Endothelial cell of umbilical vein (primary cell): Measurements from ENCODE around the gene NWD2. TPM values are rescaled to one million over a fixed set of nuclear protein-coding genes. Genes with fewer than 3 reads are reported as not detected.

Source experiments
- BruUV-seq: library from RNA; stranded (reverse); fragments of 400-500 nt; replicated peaks from 2 replicates; lab custom pipeline; 2021; lab: Mats Ljungman, UMichigan
- CTCF ChIA-PET: fragments of 300-600, 350-600 bp; sonication (Branson Sonifier 250); formaldehyde crosslinking; loops from one replicate; lab custom pipeline; 2021; ENCODE audit warnings: antibody characterized with exemption, inconsistent platforms; lab: Charles Lee
- POLR2A ChIA-PET: fragments of 300-600, 350-600 bp; sonication (Branson Sonifier 250); formaldehyde crosslinking; loops from one replicate; lab custom pipeline; 2021; ENCODE audit warnings: antibody characterized with exemption, inconsistent platforms; lab: Charles Lee
- DNase-seq: peaks from one replicate; pipeline ENCODE4 v3.0.0-alpha.2; 2011; ENCODE audit warnings: low read depth, low spot score
- FAIRE-seq: peaks from 2 replicates; lab custom pipeline; 2011; peaks lifted over from hg19 to GRCh38; lab: Jason Lieb, UNC
- H2AFZ ChIP-seq: 2 replicates; pipeline ENCODE4 v1.6.0; 2012; ENCODE audit warnings: low read depth, low read length, control low read depth, inconsistent platforms
- H3K27ac ChIP-seq: 2 replicates; pipeline ENCODE4 v1.5.1; 2011; ENCODE audit warnings: low read depth, mild to moderate bottlenecking, control low read depth, low read length, moderate library complexity; ENCODE audit not compliant: insufficient read depth
- H3K27me3 ChIP-seq, 2 experiments: 2 replicates each; pipeline versions ENCODE4 v1.6.0 to v1.6.1; 2011; ENCODE audit warnings: low read length in 2 of 2, mixed read lengths in 1 of 2; ENCODE audit not compliant: control insufficient read depth in 2 of 2, insufficient read depth in 2 of 2
- H3K36me3 ChIP-seq, 2 experiments: 2 replicates in 1 of 2; 3 replicates in 1 of 2; pipeline ENCODE4 v1.5.1; 2011; ENCODE audit warnings: low read length in 2 of 2, mild to moderate bottlenecking in 1 of 2, moderate library complexity in 1 of 2; ENCODE audit not compliant: control insufficient read depth in 2 of 2, insufficient read depth in 2 of 2; ENCODE audit errors: extremely low read depth in 1 of 2
- H3K4me1 ChIP-seq: 3 replicates; pipeline ENCODE4 v1.5.1; 2011; ENCODE audit warnings: mild to moderate bottlenecking, low read length; ENCODE audit not compliant: control insufficient read depth, insufficient read depth; ENCODE audit errors: extremely low read depth
- H3K4me2 ChIP-seq: 2 replicates; pipeline ENCODE4 v1.6.1; 2011; ENCODE audit warnings: low read length, control low read depth, mixed read lengths; ENCODE audit not compliant: insufficient read depth
- H3K4me3 ChIP-seq, 3 experiments: fragments of 200-600 bp in 1 of 3; sonication (generic), shearing (Covaris generic) in 1 of 3; replicated peaks in 1 of 3; 2 replicates each; pipeline ENCODE4 v1.5.1; 2011 to 2016; ENCODE audit warnings: control low read depth in 3 of 3, low read length in 3 of 3, mild to moderate bottlenecking in 2 of 3, inconsistent platforms in 1 of 3, low read depth in 1 of 3, moderate library complexity in 1 of 3; ENCODE audit not compliant: insufficient read depth in 1 of 3
- H3K79me2 ChIP-seq: 2 replicates; pipeline ENCODE4 v1.6.0; 2012; ENCODE audit warnings: low read length, inconsistent platforms; ENCODE audit not compliant: control insufficient read depth, insufficient read depth
- H3K9ac ChIP-seq: replicated peaks from 2 replicates; pipeline ENCODE3; 2011; ENCODE audit warnings: low read length, control low read depth; ENCODE audit not compliant: insufficient read depth; ENCODE audit errors: extremely low read depth
- H3K9me1 ChIP-seq: replicated peaks from 3 replicates; pipeline ENCODE4 v1.6.0; 2011; ENCODE audit warnings: mild to moderate bottlenecking, low read length; ENCODE audit not compliant: control insufficient read depth, insufficient read depth; ENCODE audit errors: extremely low read depth
- H3K9me3 ChIP-seq: replicated peaks from 2 replicates; pipeline ENCODE4 v1.5.1; 2012; ENCODE audit warnings: low read length, inconsistent platforms; ENCODE audit not compliant: control insufficient read depth, insufficient read depth
- H4K20me1 ChIP-seq: replicated peaks from 2 replicates; pipeline ENCODE3; 2011; ENCODE audit warnings: mild to moderate bottlenecking, low read length; ENCODE audit not compliant: control insufficient read depth, insufficient read depth; ENCODE audit errors: extremely low read depth
- CTCF ChIP-seq, 2 donors: IDR thresholded peaks; 1 replicate in 1 of 2; 2 replicates in 1 of 2; pipeline ENCODE4 v1.5.1; 2011; ENCODE audit warnings: low read length in 2 of 2, mild to moderate bottlenecking in 2 of 2, moderate library complexity in 2 of 2, control low read depth in 1 of 2, inconsistent platforms in 1 of 2, low read depth in 1 of 2; ENCODE audit not compliant: insufficient read depth in 1 of 2; ENCODE audit errors: extremely low read depth in 1 of 2
- EZH2 ChIP-seq: IDR thresholded peaks from 2 replicates; pipeline ENCODE4 v1.6.1; 2012; ENCODE audit warnings: borderline replicate concordance, low read depth, mild to moderate bottlenecking, moderate library complexity, low read length, inconsistent platforms; ENCODE audit not compliant: severe bottlenecking
- FOS ChIP-seq: IDR thresholded peaks from 2 replicates; pipeline ENCODE4 v1.6.1; 2011; ENCODE audit warnings: mild to moderate bottlenecking, low read length, moderate library complexity, borderline replicate concordance; ENCODE audit not compliant: insufficient read depth
- GATA2 ChIP-seq: IDR thresholded peaks from 2 replicates; pipeline ENCODE4 v1.7.0; 2011; ENCODE audit warnings: low read depth, mild to moderate bottlenecking, moderate library complexity, mixed read lengths, low read length; ENCODE audit not compliant: insufficient read length, insufficient read depth
- JUN ChIP-seq: IDR thresholded peaks from 2 replicates; pipeline ENCODE4 v1.6.1; 2011; ENCODE audit warnings: borderline replicate concordance, low read depth; ENCODE audit not compliant: insufficient read length, insufficient read depth
- MAX ChIP-seq: IDR thresholded peaks from 2 replicates; pipeline ENCODE4 v1.6.1; 2011; ENCODE audit not compliant: insufficient read depth, insufficient read length
- MYC ChIP-seq: IDR thresholded peaks from one replicate; pipeline ENCODE4 v1.6.1; 2011; ENCODE audit warnings: mild to moderate bottlenecking, low read depth, low read length
- POLR2A ChIP-seq: IDR thresholded peaks from 2 replicates; pipeline ENCODE4 v1.6.1; 2012; ENCODE audit warnings: low read depth, mild to moderate bottlenecking, control low read depth, low read length
- POLR2AphosphoS5 ChIP-seq: IDR thresholded peaks from 2 replicates; pipeline ENCODE4 v1.6.1; 2012; ENCODE audit warnings: low read depth, mild to moderate bottlenecking, control low read depth, low read length, moderate library complexity; ENCODE audit not compliant: insufficient read depth
- dilution Hi-C: fragments of 300-500 bp; cut with MboI; formaldehyde crosslinking; loops from one replicate; pipeline ENCODE4 v1.15.0; 2019; ENCODE audit warnings: low sequenced_read_pairs; ENCODE audit not compliant: extremely low pct_ligation_motif_present
- intact Hi-C: fragments of 100-400 bp; cut with micrococcal nuclease; formaldehyde crosslinking; loops from one replicate; pipeline ENCODE4 v1.10.0; 2022
- polyA plus RNA-seq, 4 experiments: library from polyadenylated mRNA; depleted of rRNA in 3 of 4; stranded (reverse) in 3 of 4; unstranded in 1 of 4; fragments of >200 nt; gene quantifications; 2 replicates each; pipeline versions ENCODE4 v1.2.1 to v1.2.3, GENCODE V29; 2011 to 2012; ENCODE audit warnings: missing spikeins in 1 of 4
- total RNA-seq: library from RNA; stranded (reverse); gene quantifications from 2 replicates; pipeline ENCODE4 v1.2.3, GENCODE V29; 2021

NWD2 gene
- total and polyA plus RNA-seq, 2 donors (not counting 3 experiments of a cell fraction or from before 2014, with no cell fraction given): not detected

DNA sequence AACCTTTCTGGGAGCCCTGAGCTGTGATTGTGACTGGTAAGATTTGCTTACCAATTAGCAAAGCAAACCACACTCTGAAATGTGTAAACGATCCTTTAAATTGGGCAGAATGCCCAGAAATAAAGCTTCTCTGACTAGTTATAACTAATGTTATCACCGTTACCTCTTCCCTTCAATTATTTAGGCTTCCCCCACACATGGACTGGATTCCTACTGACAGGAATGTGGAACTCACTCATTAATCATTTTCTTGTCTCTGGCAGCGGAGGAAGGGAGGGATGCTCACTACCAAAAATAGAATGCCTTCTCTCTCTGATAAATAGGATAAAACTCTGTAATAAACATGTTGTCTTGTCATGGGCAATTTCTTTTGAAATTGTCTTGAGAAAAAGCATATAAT lies 25.3 kb upstream of the NWD2 start:
- Histone ChIP-seq H4K20me1 (no peaks in the 10 kb centered on the region), H3K36me3 (no peaks in the 10 kb centered on the region), H3K79me2 (no peaks in the 10 kb centered on the region), H3K9ac (no peak overlapping the region), H3K27ac (no peak overlapping the region), H3K9me3 (no peaks in the 10 kb centered on the region), H3K4me3 (no peak overlapping the region), H2AFZ (no peak overlapping the region), H3K4me2 (no peak overlapping the region), H3K27me3 (no peaks in the 10 kb centered on the region), H3K4me1 (no peaks in the 10 kb centered on the region), H3K9me1 (no peaks in the 10 kb centered on the region)
- DNase-seq: no peak
- no peak for FAIRE-seq
- intact Hi-C loops (no loop called here), dilution Hi-C loops (no loop called here)
- POLR2A ChIA-PET: no interaction called here
- no TSS peak for BruUV-seq
- CTCF ChIA-PET: no interaction called here
- TF ChIP-seq FOS (no peak), MAX (no peak), GATA2 (no peak), JUN (no peak), MYC (no peak), EZH2 (no peak), POLR2A (no peak), CTCF (IDR thresholded peaks at IDR 0.05; ENCODE audit: extremely low read depth in 1 of 2, insufficient read depth in 1 of 2, low read depth in 1 of 2, low read length in 2 of 2) (no peak), POLR2AphosphoS5 (no peak)
